ENCODE results near the gene UBAP2L.
"Not testable (repeated sequence)": the region's sequence is repeated elsewhere in the genome, so short reads cannot be mapped to it uniquely, and the experiment has no call there.

Gene UBAP2L

GRCh38 chr1:154241703-154242351, 21.1 kb downstream of the UBAP2L start:
- no peak for DNase-seq

GRCh38 chr1:154253671-154254070, 32.9 kb downstream of the UBAP2L start:
- DNase-seq: no peak

GRCh38 chr1:154256686-154257085, 35.9 kb downstream of the UBAP2L start:
- no peak for DNase-seq

GRCh38 chr1:154258784-154259183, 38.0 kb downstream of the UBAP2L start:
- DNase-seq: no peak

DNA sequence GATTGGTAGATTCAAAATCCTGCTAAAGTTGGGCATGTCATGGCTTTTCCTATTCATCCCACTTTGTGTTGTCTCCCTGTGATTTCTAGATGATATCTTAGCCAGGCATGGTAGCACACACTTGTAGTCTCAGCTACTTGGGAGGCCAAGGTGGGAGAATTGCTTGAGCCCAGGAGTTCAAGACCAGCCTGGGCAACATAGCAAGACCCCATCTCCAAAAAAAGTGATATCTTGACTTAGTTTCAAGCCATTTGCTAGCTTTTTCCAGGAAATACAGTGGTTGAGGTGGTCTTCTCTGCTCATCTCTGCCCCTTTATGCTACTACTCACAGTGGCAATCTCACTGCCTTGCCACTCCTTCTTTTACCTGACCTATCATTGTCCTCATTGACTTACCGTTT, 39.4 kb downstream of the UBAP2L start:
- DNase-seq: no peak

DNA sequence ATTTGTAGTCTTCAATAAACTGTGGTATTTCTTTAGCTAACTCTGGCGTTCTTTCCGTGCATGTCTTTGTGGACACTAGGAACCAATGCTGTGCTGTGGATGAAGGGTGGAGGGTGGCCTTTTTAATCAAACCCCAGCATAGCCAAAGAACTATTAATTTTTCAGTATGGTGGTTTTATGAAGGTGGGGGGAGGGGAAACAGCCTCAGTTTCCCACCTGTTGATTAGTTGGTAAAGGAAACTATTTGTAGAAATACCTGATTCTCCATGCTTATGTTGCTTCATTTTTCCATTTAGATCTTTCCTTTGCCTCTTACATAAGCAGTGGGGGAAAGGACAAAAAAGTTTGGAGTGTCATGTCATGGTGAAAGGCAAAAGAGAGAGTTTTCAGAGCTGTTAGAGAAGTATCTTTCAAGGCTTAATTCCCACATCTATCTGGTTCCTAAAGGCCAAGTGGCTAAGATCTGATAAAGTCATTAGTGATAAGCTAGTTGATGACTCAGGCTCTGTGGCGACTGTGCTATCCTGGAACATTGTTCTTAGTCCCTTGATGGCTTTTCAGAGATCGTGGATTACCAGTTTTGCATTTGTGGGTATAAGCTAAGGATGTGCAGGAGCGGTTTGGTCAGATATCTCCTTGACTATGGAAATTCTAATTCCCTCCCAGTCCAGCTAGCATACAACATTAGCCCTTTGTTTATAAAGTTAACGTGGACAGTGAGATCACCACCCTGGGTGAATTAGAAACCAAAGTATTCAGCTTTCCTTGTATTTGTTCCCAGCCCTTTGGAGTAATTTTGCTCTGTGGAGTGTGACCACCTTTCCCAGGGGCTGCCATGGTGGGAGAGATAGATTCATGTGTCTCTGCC, 42.9 kb downstream of the UBAP2L start:
- no peak for DNase-seq

GRCh38 chr1:154264454-154264853, 43.7 kb downstream of the UBAP2L start:
- DNase-seq: no peak

GRCh38 chr1:154265586-154265985, 44.8 kb downstream of the UBAP2L start:
- no peak for DNase-seq

- DNase-seq: no peak
Observed at GRCh38 chr1:154270833-154271232, 50.1 kb downstream of the UBAP2L start.

- peak; percentile 96 for DNase-seq
Observed at GRCh38 chr1:154272217-154272998, 51.7 kb downstream of the UBAP2L start, which contains the start of gene HAX1. Gene HAX1, plus strand, starts transcription at chr1:154272629. Its CDS starts 95 bp downstream, at chr1:154272724.

DNA sequence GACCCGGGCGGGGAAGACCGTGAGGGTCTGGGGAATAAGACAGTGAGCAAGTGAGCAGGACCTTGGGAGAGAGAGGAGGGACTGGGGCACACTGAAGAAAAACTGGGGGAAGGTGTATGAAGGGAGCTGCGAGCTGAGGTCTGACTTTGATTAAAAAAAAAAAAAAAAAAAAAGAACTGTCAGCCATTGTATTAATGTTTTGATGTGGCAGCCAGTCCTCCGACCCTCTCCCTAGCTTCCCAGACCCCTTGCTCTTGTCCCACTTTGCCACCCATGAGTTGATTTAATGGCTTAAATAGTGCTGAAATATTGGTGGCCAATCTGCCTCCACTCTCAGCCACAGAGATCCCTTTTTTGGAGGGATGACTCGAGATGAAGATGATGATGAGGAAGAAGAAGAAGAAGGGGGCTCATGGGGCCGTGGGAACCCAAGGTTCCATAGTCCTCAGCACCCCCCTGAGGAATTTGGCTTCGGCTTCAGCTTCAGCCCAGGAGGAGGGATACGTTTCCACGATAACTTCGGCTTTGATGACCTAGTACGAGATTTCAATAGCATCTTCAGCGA, 52.3 kb downstream of the UBAP2L start:
- DNase-seq: no peak

DNA sequence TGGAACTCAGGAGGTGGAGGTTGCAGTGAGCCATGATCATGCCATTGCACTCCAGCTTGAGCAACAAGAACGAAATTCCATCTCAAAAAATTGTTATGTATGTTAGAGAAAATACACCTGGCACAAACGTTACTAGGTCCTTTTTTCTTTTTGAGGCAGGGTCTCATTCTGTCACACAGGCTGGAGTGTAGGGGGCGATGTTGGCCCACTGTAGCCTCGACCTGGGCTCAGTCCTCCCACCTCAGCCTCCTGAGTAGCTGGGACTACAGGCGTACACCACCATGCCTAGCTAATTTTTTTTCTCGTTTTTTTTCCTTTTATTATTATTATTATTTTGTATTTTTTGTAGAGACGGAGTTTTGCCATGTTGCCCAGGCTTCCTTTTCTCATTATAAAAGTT, 56.0 kb downstream of the UBAP2L start:
- no peak for DNase-seq

- DNase-seq: not testable (repeated sequence)
Observed at GRCh38 chr1:154287591-154287990, 66.8 kb downstream of the UBAP2L start.

GRCh38 chr1:154288661-154289060, 67.9 kb downstream of the UBAP2L start:
- no peak for DNase-seq

DNA sequence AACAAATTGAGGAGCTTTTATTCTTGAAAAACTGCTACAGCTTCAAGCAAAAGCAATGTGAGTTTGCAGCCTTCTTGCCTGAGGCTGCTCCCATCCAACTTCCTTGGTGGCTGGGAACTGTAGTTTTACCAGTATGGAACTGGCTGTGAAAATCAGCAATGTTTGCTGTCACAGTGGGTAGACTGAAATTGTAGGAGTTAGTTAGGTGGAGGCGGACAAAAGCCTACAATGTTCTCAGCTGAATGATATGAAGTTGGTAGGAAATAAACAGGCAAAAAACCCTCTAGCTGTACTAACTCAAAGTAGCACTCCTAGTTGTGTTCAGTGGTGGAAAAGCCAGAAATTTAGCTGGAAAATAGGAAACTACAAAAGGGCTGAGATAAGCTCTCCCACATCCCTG, 70.2 kb downstream of the UBAP2L start:
- no peak for DNase-seq

DNA sequence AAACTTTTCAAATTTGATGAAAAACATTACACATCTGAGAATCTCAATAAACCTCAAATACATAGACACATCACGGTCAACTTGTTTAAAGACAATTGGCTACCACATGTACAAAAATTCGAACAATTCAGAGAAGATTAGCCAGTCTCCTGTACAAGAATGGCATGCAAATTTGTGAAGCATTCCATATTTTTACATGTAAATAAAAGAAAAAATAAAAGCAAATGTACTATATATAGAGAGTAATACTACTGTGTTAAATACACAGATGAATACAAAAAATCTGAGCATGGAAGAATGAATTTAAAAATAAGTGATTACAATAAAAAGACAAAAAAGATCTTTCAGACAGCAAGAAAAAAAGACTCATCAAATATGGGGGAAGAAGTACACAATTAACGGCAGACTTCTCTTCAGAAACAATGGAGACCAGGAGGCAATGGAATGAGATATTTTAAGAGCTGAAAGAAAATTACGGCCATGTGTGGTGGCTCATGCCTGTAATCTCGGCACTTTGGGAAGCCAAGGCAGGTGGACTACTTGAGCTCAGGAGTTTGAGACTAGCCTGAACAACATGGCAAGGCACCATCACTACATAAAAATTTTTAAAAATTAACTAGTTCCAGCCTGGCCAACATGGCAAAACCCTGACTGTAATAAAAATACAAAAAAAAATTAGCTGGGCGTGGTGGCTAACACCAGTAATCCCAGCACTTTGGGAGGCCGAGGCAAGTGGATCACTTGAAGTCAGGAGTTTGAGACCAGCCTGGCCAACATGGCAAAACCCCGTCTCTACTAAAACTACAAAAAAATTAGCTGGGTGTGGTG, 74.9 kb downstream of the UBAP2L start:
- DNase-seq: no peak

DNA sequence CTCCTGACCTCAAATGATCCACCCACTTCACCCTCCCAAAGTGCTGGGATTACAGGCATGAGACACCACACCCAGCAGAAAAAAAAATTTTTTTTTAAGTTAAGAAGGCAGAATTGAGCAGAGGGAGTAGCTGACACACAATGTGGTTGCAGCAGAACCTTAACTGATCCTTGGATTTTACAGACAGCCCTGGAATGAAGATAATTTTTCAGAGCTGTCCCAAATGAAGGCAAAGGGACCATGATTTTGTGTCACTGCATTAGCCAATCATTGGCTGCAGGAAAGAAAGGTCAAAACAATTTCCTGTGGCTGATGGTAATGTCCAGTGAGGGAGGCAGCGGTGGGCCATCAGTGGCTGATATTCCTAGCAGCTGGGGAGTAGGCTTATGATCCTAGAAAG, 80.8 kb downstream of the UBAP2L start:
- DNase-seq: no peak

DNA sequence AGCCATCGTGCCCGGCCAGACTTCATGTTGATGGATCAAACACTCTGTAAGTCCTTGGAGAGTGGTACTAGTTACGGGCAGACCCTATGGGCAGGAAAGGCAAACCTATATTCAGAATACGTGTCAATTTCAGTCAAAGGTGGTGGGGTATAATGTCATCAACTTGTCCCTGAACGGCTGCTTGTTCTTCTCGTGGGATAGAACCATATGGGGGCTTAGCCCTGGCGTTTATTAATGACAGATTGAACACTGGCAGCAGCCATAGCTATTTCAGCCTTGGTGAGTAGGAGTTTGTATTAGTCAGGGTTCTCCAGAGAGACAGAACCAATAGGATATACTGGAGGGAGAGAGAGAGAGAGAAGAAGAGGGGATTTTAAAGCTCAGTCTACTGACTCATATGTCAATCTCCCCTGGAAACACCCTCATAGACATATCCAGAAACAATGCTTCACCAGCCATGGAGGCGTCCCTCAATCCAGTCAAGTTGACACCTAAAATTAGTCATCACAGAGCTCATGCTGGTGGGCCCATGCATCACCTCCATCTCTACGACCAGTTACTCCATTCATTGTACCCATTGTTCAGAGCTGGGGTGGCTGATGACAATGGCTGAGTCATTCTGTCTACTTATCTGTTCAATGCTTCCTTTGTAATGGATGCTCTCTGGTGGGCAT, 84.0 kb downstream of the UBAP2L start:
- no peak for DNase-seq

DNA sequence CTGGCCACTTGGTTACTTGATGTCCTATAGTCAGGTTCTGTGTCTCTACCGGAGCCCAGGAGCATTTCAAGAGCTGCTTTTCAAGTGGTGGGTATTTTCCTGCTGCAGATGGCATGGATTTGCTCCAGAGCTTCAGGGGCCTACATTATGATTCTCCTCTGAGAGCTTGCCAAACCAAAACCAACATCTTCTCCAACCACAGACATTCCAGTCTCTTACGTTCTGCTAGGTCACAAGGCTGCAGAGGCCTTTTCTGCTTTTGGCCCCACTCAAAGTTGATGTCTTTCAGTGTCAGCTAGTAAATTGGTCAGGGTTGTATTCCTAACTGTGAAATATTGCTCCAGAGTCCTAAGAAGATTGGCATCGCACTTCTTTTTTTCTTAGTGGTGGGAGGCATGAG, 85.4 kb downstream of the UBAP2L start:
- no peak for DNase-seq

DNA sequence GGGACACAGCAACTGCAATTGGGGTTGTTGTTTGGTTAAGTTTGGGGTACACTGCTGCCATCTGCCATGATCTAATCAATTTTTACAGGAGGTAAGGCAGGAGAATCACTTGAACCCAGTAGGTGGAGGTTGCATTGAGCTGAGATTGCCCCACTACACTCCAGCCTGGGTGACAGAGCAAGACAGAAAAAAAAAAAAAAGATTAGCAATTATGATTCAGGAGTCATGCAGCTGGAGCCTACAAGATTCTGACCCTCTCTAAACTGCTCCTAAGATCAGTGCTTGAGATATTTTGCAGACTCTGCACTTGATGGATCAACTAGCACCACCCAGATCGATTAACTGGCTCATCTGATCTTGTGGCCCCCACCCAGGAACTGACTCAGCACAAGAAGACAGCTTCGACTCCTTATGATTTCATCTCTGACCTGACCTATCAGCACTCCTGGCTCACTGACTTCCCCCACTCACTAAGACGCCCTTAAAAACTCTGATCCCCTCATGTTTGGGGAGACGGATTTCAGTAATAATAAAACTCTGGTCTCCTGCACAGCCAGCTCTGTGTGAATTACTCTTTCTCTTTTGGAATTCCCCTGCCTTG, 87.0 kb downstream of the UBAP2L start:
- DNase-seq: not testable (repeated sequence)

DNA sequence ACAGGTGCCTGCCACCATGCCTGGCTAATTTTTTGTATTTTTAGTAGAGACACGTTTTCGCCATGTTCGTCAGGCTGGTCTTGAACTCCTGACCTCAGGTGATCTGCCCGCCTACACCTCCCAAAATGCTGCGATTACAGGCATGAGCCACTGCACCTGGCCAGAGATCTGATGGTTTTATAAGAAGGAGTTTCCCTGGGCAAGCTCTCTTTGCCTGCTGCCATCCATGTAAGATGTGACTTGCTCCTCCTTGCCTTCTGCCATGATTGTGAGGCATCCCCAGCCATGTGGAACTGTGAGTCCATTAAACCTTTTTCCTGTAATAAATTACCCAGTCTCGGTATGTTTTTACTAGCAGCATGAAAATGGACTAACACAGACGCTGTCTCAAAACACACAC, 88.4 kb downstream of the UBAP2L start:
- DNase-seq: not testable (repeated sequence)
